EH (cell line): ENCODE data around the gene DENND6B.

Experiments used
- DNase-seq: peaks from one replicate; pipeline ENCODE4 v3.0.0-alpha.2; 2015; ENCODE audit warnings: low read depth

DENND6B gene

DNA sequence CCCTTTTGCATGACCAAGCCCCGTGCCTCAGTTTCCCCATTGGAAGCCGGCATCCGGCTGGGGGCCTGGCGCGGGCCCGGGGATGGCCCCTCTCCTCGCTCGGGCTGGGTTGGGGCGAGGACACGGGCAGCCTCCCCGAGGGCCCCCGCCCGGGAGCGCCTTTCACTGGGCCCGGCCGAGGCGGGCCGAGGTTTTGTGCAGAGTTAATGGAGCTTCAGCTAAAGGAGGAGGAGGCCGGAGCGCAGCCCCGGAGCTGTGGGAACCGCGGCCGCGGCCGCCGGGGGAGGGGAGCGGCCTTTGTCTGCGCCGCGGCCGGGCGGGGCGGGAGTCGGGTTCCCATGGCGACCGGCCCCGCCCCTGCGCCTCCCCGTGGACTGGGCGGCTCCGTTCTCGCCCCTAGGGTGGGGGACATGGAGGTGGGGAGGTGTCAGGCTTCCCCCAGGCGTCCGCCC, 55.3 kb downstream of the DENND6B start:
- DNase-seq, result peak; percentile 78

DNA sequence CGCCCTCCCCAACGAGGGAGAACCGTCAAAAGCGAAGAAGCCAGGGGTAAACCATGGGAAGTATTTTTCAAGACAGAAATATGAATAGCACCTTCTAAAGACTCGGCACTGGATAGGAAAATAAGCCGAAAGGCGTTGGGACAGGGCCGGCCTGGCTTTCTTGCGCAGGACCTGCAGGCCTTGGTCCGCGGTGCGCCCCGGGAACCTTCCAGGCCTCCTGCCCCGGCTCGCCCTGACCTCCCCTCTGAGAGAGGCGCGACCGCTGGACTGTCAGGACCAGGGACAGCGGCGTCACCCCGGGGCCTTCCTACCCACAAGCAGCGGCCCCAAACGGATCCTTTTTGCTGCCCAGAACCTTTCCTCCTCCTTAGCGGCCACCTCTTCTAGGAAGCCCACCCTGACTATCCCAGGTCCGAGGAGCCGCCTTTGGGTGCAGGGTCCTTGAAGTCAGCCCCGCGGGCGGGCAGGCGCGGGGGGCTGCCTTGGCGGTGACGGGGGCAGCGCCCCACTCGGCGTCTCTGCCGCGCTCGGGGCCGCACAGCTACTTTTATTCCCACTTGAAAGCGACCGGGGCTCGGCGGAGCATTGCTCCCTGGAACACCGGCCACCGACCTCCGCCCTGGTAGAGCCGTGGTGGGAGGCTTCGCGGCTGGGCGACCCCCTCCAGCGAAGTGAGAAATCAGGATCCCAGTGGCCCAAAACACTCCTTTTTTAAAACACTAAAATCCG, 56.0 kb downstream of the DENND6B start:
- peak; percentile 77 for DNase-seq

DNA sequence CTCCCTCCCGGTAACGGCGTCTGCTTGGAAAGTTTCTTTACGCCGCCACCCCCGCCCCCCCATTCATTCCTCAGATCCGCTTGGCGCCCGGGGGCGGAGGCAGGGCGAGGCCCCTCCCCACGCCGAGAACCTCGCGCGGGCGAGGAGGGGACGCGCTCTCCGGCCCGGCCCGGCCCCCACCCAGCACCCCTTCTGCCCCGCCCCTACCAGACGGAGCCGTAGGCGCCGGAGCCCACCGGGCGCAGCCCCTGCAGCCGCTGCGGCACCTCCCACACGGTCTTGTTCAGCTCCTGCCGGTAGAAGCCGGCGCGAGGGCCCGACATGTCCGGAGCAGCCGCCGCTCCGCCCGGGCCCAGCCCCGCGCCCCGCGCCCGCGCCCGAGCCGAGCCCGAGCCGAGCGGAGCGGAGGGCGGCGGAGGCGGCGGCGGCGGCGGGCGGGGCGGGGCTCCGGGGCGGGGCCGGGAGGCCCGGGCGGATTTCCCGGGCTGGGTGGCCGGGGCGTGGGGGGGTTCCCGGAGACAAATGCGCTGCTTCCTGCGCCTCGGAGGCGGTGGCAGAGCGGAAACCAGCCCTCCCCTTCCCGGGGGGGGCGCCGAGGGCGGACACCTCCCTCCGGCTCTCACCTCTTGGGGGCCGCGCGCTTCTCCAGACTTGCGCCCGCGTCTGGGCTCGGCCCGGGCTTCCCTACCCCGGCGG, 56.7 kb downstream of the DENND6B start, which contains the start of gene MAPK11:
Gene MAPK11 (minus strand): TSS at position 411 of the 696 bp plus-strand sequence. CDS start 88 bp downstream, at position 323.
- DNase-seq, result peak; percentile 62

DNA sequence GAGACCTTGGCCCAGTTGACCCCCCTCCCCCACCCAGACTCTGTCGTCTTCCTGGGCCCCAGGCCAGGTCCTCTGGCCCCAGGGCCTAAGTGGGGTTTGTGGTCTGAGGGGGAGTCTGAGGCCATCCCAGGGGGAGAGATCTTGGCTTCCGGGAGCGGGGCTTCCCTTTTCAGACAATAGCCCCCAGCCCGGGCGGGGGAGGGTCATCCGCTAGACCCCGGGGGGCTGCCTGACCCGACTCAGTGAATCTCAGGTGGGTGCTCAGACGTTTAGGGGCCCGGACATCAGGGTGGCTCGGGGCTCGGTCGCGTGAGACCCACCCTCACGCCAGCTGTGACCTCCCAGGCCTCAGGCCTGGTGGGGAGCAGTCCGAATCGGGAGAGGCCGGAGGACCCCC, 57.2 kb downstream of the DENND6B start:
- no peak for DNase-seq

DNA sequence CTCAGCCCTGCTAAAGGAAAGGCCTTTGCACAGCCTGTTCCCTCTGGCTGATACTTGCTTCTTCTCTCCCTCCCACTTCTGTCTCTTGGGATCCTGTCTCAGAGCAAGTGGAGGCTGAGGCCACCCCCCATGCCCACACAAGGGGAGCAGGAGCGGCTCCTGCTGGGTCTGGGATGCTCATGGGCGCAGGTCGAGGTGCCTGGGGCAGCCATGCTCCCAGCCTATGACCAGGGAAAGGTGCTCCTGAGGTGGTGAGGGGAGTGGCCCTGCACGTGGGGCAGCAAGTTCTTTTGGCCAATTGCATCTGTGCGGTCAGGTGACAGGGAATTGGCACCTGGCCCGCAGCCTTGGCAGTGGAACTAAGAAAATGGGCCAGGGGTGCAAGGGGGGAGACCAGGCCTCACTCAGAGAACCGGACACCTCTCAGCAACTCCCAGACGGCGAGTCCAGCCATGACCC, 58.1 kb downstream of the DENND6B start:
- DNase-seq, result no peak

DNA sequence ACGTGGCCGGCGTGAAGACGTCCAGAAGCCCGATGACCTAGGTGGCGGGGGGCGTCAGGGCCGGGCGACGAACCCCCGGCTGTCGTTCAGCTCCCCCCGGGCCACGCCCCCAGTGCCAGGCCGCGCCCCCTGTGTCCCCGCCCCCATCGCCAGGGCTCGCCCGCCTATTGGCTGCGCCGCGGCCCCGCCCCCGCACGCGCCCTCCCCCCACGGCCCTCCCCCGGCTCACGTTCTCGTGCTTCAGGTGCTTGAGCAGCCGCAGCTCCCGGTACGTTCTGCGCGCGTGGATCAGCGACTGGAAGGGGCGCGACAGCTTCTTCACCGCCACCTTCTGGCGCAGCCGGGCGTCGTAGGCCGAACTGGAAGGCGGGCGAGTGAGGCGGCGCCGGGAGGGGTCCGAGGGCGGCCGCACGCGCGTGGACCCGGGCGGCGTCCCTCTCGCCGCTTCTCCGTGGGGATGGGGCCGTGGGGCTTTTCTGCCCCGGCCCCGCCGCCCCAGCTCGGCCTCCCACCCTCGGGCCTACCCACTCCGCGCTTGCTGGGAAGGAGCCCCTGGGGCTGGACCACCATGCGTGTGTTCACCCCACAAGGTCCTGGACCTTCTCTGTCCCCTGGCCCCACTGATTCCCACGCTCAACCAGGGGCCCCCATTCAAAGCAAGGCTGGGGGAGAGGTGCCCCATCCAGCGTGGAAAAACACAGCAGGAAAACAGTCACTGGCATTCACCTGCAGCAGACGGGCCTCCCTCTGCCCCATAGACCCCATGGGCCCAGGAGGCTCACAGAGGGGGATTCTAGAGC, 59.0 kb downstream of the DENND6B start:
- DNase-seq, result peak; percentile 61

DNA sequence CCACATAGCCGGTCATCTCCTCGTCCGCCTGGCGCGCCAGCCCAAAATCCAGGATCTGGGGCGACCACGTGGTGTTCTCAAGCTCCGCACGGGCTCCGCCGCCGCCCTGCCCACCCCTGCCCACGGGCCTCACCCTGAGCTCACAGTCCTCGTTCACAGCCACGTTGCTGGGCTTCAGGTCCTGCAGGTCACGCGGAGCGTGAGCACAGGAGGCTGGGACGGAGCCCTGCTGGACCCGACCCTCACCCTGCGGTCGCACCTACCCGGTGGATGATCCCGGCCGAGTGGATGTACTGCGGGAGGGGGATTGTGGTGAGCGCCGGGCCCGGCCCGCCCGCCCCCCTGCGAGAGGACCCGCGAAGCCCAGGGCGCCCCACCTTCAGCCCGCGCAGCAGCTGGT, 59.8 kb downstream of the DENND6B start:
- DNase-seq, result no peak

DNA sequence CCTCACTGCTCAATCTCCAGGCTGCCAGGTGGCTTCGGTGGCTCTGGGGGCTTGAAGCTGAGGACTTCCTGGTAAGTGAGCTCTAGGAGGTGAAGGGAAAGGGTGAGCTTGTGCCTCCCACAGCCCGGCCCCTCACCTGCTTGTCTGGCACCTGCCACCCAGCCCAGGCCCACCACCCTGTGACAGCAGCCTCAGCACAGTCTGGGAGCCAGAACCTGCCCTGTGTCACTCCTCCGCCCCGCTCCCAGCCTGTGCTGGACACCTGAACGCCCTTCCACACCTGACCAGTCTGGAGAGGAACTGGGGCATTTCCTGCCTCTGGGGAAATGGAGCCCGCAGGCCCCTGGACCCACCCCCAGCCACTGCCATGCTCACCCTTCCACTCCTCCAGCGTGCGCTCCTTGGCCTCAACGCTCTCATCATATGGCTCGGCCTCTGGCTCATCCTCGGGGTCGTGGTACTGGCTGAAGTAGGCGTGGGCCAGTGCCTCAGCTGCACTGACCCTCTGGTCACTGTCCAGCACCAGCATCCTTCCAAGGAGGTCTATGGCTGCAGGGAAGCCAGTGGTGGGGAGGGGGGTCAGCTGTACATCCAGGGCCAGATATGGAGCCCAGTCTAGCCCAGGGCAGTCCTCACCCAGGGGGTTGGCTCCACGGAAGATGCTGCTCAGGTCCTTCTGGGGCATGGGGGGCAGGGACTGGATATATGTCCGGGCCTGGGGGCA, 61.7 kb downstream of the DENND6B start:
- DNase-seq, result no peak

DNA sequence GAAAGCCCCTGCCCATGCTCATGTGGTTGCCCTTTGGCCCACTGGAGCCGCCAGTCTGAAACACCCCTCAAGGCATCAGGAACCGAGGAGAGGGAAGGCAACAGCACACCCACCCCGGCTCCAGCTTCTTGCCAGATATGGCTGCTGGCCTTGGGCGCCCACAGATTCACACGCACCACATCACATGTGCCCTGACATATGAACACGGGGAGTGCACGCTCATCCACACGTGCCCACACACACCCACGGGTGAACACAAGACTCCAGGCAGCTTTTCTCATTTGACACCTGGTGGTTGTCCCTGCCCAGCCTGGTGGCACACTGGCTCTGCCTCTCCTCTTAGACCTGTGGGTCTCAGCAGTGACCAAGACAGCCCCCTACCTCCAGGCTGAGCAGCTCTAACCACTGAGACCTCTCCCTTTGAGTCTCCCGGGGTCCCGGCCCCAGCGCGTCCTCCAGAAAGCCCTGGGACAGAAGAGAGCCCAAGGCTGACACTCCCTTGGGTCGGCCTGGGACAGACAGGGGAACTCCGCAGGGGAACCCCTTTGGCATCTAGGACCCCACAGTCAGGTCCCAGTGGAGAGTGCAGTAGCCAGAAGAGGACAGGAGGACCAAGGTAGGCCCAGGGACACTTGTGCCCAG, 62.6 kb downstream of the DENND6B start:
- no peak for DNase-seq

DNA sequence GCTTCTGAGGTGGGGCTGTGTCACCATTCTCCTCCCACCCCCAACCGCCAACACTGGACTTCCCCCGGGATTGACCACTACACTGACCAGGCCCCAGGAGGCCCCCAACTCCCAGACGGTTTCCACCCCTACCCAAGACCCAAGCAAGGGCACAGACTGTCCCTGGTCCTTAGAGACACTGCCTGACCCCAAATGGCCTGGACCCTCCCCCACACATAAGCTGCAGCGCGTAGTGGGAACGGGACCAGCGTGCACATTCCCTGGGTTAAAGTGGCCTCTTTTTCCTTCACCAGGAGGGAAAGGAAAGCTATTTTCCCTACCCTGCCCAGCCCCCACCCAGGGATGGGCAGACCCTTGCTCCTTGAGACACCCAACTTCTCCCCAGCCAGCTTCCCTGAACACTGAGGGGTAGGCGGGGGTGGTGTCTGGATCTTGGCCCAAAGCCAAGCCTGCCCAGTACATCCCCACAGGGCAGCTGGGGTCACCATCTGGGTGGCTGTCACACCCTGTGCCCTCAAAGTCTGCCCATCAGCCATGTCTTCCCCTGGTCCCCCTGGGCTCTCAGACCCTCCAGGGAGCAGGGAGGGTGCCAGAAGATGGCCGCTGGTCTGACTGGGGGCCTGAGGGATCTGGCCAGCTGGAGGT, 63.7 kb downstream of the DENND6B start:
- no peak for DNase-seq

DNA sequence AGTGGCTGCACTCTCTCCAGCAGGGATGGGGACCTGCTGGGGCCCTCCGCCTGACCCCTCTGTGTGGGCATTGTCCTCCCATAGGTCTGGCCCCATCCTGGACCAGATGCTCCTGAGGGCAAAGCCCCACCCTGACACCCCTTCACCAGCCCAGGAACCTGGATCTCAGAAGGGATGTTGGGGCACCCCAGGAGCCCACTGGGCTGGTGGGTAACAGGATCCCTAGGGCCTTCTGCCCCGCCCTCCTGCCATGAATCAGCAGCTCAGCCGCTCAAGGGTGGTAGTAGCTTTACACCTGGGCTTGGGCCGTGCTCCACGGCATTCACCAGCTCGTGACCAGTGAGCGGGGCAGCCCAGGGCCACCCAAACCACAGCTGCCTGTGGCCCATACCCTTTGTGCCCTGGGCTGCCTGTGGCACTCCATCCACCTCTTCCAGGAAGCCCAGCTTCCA, 64.3 kb downstream of the DENND6B start:
- peak; percentile 19 for DNase-seq

DNA sequence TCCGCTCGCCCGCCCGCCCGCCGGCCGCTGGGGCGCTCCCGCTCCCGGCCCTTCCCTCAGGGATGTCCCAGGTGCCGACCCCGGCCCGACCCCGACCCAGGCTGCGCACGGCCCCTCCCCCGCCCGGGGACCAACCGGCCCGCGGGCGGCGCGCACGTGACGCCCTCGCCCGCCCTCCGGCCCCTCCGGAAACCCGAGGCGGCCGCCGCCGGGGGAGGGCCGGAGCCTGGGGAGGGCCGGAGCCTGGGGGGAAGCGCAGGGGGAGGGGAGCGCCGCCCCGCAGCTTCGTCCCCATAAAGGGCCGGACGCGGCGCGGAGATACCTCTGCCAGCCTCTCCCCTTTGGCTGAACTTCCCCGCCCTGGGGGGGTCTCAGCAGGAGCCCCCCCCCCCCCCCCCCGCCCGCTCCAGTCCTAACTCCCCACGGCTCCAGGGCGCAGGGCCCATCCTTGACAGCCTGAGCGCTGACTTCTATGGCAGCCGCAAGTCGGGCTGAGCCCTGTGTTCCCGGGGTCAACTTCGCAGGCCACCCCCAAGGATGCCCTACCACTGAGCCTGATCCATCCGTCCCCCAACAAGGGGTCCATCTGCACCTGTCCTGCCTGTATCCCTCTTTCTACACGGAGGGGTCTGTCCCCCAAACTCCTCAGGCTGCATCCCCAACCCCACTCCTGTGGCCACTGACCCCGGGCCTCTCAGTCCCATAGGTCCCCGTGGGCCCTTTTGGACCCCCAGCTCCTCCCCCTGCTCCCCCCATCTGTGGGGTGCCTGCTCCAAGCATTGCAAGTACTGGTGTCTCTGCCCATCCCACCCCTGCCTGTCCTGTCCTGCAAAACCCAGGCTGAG, 65.0 kb downstream of the DENND6B start, which contains the start of gene MAPK12:
Gene MAPK12 (minus strand): TSS at position 69 of the 845 bp plus-strand sequence. CDS start 174 bp downstream, outside the sequence.
- peak; percentile 59 for DNase-seq

DNA sequence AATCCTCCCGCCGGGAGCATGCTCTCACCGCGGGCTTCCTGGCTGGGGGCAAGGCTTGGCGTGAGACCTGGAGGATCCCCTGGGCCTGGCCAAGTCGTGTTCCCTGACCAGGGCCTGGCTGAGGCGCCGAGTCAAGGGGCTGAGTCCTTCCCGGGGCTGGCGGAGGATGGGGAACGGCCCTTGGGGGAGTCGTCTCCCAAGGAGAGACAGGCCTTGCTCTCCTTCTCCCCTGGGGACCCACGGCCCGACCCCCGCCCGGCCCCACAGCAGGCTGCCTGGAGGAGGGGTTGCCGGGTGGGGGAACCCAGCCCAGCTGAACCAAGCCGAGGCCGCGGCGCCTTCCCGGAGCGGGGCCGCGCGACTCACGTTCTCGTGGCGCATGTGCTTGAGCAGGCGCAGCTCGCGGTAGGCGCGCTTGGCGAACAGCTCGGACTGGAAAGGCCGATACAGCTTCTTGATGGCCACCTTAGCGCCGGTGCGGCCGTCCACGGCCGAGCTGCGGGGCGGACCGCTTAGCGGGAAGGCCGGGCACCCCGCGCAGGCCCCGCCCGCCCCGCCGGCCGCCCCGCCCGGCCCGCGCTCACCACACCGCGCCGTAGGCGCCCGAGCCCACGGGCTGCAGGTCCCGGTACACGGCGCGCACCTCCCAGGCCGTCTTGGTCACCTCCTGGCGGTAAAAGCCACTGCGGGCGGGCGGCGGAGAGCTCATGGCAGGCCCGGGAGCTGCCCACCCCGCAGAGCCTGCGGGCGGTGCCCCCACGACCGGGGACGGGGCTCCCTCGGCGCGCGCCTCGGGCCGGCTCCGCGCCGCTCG, 65.8 kb downstream of the DENND6B start:
- peak; percentile 65 for DNase-seq

DNA sequence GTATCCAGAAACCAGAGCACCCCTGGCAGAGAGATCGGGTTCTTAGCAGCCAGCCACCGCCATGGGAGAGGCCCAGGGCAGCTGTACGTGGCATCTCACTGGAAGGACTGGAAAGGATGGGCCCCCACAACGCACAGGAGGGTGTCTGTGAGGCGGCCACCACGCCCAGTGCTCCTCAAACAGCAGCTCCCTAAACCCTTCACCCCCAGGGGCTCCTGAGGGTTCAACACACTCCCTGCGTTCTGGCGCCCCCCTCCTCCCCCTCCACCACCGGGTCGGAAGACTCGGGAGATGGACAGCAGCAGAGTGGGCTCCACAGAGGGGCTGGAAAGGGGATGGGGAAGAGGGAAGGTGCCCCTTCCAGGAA, 66.4 kb downstream of the DENND6B start:
- DNase-seq, result peak; percentile 35

DNA sequence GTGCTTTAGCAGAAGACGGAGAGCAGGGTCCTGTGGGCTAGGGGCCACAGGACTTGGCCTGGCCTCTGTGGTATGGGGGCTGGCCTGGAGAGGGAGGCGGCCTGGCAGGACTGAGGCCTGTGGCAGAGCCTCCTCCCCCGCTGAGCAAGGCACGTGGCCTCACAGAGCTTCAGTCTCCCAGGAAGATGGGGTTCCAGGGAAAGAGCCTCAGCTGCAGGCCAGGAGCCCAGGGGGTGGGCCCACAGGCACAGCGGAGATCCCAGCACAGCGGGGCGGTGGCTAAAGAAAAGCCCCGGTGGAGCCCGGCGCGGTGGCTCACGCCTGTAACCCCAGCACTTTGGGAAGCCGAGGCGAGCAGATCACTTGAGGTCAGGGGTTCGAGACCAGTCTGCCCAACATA, 67.5 kb downstream of the DENND6B start:
- no peak for DNase-seq
